ENCODE data around the gene FANK1.

Gene FANK1

GRCh38 chr10:125857185-125857760, 39.1 kb upstream of the FANK1 start:
- H3K4me3 ChIP-seq (ENCODE audit: low read depth, low read length) = no peak overlapping the region
- TF ChIP-seq CTCF (IDR thresholded peaks at IDR 0.05; ENCODE audit: low read depth, low read length) = no peak

- no peak for TF ChIP-seq CTCF (IDR thresholded peaks at IDR 0.05; ENCODE audit: low read depth, low read length)
- no peak overlapping the region for H3K4me3 ChIP-seq (ENCODE audit: low read depth, low read length)
These were observed 37.1 kb upstream of the FANK1 start for GRCh38 chr10:125859128-125859817.

- no peak for TF ChIP-seq CTCF (IDR thresholded peaks at IDR 0.05; ENCODE audit: low read depth, low read length)
- H3K4me3 ChIP-seq (ENCODE audit: low read depth, low read length) = no peak overlapping the region
These were observed 31.2 kb upstream of the FANK1 start for GRCh38 chr10:125865120-125865519.

- H3K4me3 ChIP-seq (ENCODE audit: low read depth, low read length) = no peak overlapping the region
- TF ChIP-seq CTCF (IDR thresholded peaks at IDR 0.05; ENCODE audit: low read depth, low read length) = no peak
These were observed 29.8 kb upstream of the FANK1 start for GRCh38 chr10:125866421-125867029.

GRCh38 chr10:125868372-125868975, 27.9 kb upstream of the FANK1 start:
- TF ChIP-seq CTCF (IDR thresholded peaks at IDR 0.05; ENCODE audit: low read depth, low read length) = peak; percentile 59
- H3K4me3 ChIP-seq (ENCODE audit: low read depth, low read length) = no peak overlapping the region

DNA sequence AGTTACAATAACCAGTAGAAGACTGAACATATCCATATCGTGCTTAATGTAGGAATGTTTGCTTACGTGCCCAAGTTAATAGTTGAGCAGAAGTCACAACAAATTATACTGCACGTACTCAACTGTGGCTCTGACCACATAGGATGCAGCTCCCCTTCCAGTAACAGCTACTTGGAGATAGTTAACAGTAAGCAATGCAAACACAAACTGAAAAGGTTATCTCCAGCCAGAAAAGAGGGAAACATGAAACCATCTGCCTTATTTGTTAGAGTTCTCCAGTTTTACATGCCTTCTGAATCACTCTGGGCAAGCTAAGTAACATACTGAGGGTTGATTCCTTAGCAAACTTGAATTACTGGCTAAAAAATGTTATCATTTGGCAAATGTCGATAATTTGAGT, 25.0 kb upstream of the FANK1 start:
- TF ChIP-seq CTCF (IDR thresholded peaks at IDR 0.05; ENCODE audit: low read depth, low read length) = no peak
- no peak overlapping the region for H3K4me3 ChIP-seq (ENCODE audit: low read depth, low read length)
